Occipital lobe (tissue), 2 donors: Measurements from ENCODE around the gene PHACTR2. TPM values are rescaled to one million over a fixed set of nuclear protein-coding genes. Genes with fewer than 3 reads are reported as not detected.
"Not testable (repeated sequence)": the region's sequence is repeated elsewhere in the genome, so short reads cannot be mapped to it uniquely, and the experiment has no call there.

ENCODE experiments used
- DNase-seq: peaks from one replicate; lab custom pipeline; 2025; lab: John Stamatoyannopoulos, UW
- total RNA-seq: library from RNA; depleted of rRNA; stranded (reverse); fragments of >200 nt; gene quantifications from one replicate; pipeline ENCODE4 v1.2.3, GENCODE V29; 2014

Gene PHACTR2
- 20.6 TPM for total RNA-seq

- DNase-seq, result peak; percentile 51
Measured at GRCh38 chr6:143677891-143678791, at the start of gene PHACTR2. Gene PHACTR2 (plus strand): TSS chr6:143677965. CDS start chr6:143678164, 199 bp downstream.

- no peak for DNase-seq
Measured at GRCh38 chr6:143629104-143630080, 48.4 kb upstream of the PHACTR2 start.

GRCh38 chr6:143631196-143631595 lies 46.6 kb upstream of the PHACTR2 start:
- not testable (repeated sequence) for DNase-seq

- no peak for DNase-seq
Measured at GRCh38 chr6:143632894-143633293, 44.9 kb upstream of the PHACTR2 start.

- DNase-seq, result no peak
Measured at GRCh38 chr6:143634486-143634885, 43.3 kb upstream of the PHACTR2 start.

- no peak for DNase-seq
Measured at GRCh38 chr6:143637691-143638090, 40.1 kb upstream of the PHACTR2 start.

GRCh38 chr6:143642403-143642802 lies 35.4 kb upstream of the PHACTR2 start:
- no peak for DNase-seq

- DNase-seq, result no peak
Measured at GRCh38 chr6:143647191-143647590, 30.6 kb upstream of the PHACTR2 start.

GRCh38 chr6:143647732-143648131 lies 30.0 kb upstream of the PHACTR2 start:
- DNase-seq, result no peak

- DNase-seq, result not testable (repeated sequence)
Measured at GRCh38 chr6:143649319-143649718, 28.4 kb upstream of the PHACTR2 start.

- not testable (repeated sequence) for DNase-seq
Measured at GRCh38 chr6:143651328-143651727, 26.4 kb upstream of the PHACTR2 start.

GRCh38 chr6:143652841-143653331 lies 24.9 kb upstream of the PHACTR2 start:
- DNase-seq, result peak; percentile 15

GRCh38 chr6:143655541-143655940 lies 22.2 kb upstream of the PHACTR2 start:
- no peak for DNase-seq

GRCh38 chr6:143656026-143656425 lies 21.7 kb upstream of the PHACTR2 start:
- no peak for DNase-seq

- no peak for DNase-seq
Measured at GRCh38 chr6:143657809-143658208, 20.0 kb upstream of the PHACTR2 start.

GRCh38 chr6:143660170-143660569 lies 17.6 kb upstream of the PHACTR2 start:
- DNase-seq, result not testable (repeated sequence)

- DNase-seq, result no peak
Measured at GRCh38 chr6:143664171-143664570, 13.6 kb upstream of the PHACTR2 start.

- DNase-seq, result not testable (repeated sequence)
Measured at GRCh38 chr6:143666007-143666406, 11.8 kb upstream of the PHACTR2 start.

- not testable (repeated sequence) for DNase-seq
Measured at GRCh38 chr6:143669483-143669882, 8.3 kb upstream of the PHACTR2 start.

GRCh38 chr6:143673669-143674068 lies 4.1 kb upstream of the PHACTR2 start:
- DNase-seq, result no peak

GRCh38 chr6:143674483-143675381 lies 3.0 kb upstream of the PHACTR2 start:
- no peak for DNase-seq
